Measurements from ENCODE around the gene PDZK1.

The PDZK1 gene

GRCh38 chr1:145729666-145730436 is 22.7 kb upstream of the PDZK1 start:
- TF ChIP-seq REST (IDR thresholded peaks at IDR 0.05; ENCODE audit: insufficient read depth in 1 of 2, low read depth in 2 of 2, low read length in 2 of 2), result no peak
- TF ChIP-seq SIN3A (IDR thresholded peaks at IDR 0.05; ENCODE audit: borderline replicate concordance, insufficient read depth, low read length), result no peak
- TF ChIP-seq TAF1 (IDR thresholded peaks at IDR 0.05; ENCODE audit: borderline replicate concordance, insufficient read depth, low read length), result no peak
- TF ChIP-seq FOXP2 (optimal IDR thresholded peaks at IDR 0.05; ENCODE audit: borderline replicate concordance, extremely low read depth, extremely low read length, insufficient read depth), result no peak
- no peak for TF ChIP-seq POLR2AphosphoS5 (IDR thresholded peaks at IDR 0.05; ENCODE audit: low read depth, low read length)

- TF ChIP-seq SIN3A (IDR thresholded peaks at IDR 0.05; ENCODE audit: borderline replicate concordance, insufficient read depth, low read length), result no peak
- TF ChIP-seq TAF1 (IDR thresholded peaks at IDR 0.05; ENCODE audit: borderline replicate concordance, insufficient read depth, low read length), result no peak
- no peak for TF ChIP-seq POLR2AphosphoS5 (IDR thresholded peaks at IDR 0.05; ENCODE audit: low read depth, low read length)
- no peak for TF ChIP-seq REST (IDR thresholded peaks at IDR 0.05; ENCODE audit: insufficient read depth in 1 of 2, low read depth in 2 of 2, low read length in 2 of 2)
- TF ChIP-seq FOXP2 (optimal IDR thresholded peaks at IDR 0.05; ENCODE audit: borderline replicate concordance, extremely low read depth, extremely low read length, insufficient read depth), result no peak
Observed at GRCh38 chr1:145729196-145729595, 22.0 kb upstream of the PDZK1 start.

GRCh38 chr1:145720878-145721671 is 13.9 kb upstream of the PDZK1 start:
- TF ChIP-seq FOXP2 (optimal IDR thresholded peaks at IDR 0.05; ENCODE audit: borderline replicate concordance, extremely low read depth, extremely low read length, insufficient read depth), result peak; percentile 64
- TF ChIP-seq POLR2AphosphoS5 (IDR thresholded peaks at IDR 0.05; ENCODE audit: low read depth, low read length), result no peak

GRCh38 chr1:145720556-145720877 is 13.3 kb upstream of the PDZK1 start:
- TF ChIP-seq TAF1 (IDR thresholded peaks at IDR 0.05; ENCODE audit: borderline replicate concordance, insufficient read depth, low read length) (no peak), FOXP2 (optimal IDR thresholded peaks at IDR 0.05; ENCODE audit: borderline replicate concordance, extremely low read depth, extremely low read length, insufficient read depth) (no peak), POLR2AphosphoS5 (IDR thresholded peaks at IDR 0.05; ENCODE audit: low read depth, low read length) (no peak), REST (IDR thresholded peaks at IDR 0.05; ENCODE audit: insufficient read depth in 1 of 2, low read depth in 2 of 2, low read length in 2 of 2) (no peak), SIN3A (IDR thresholded peaks at IDR 0.05; ENCODE audit: borderline replicate concordance, insufficient read depth, low read length) (no peak)

- TF ChIP-seq FOXP2 (optimal IDR thresholded peaks at IDR 0.05; ENCODE audit: borderline replicate concordance, extremely low read depth, extremely low read length, insufficient read depth) (no peak), REST (IDR thresholded peaks at IDR 0.05; ENCODE audit: insufficient read depth in 1 of 2, low read depth in 2 of 2, low read length in 2 of 2) (no peak), TAF1 (IDR thresholded peaks at IDR 0.05; ENCODE audit: borderline replicate concordance, insufficient read depth, low read length) (no peak)
Observed at GRCh38 chr1:145719230-145720079, 12.3 kb upstream of the PDZK1 start, which contains the start of gene CD160. CD160 (plus strand) TSS chr1:145719499; CDS start chr1:145728328, 8,829 bp downstream.
